AG04449 (cell line): ENCODE results near the gene RIT1.

Source experiments
- CTCF ChIA-PET: fragments of 350-600 bp; formaldehyde crosslinking; extraction: SDS; loops from one replicate; lab custom pipeline; 2021; ENCODE audit warnings: antibody characterized with exemption; lab: Yijun Ruan, JAX
- POLR2A ChIA-PET: fragments of 400-600, 350-600 bp; formaldehyde crosslinking; extraction: SDS; loops from one replicate; lab custom pipeline; 2020; ENCODE audit warnings: antibody characterized with exemption, inconsistent platforms; lab: Yijun Ruan, JAX
- DNase-seq: peaks from one replicate; pipeline ENCODE4 v3.0.0-alpha.2; 2010; ENCODE audit warnings: low read depth, low spot score
- H3K4me3 ChIP-seq: 2 replicates; pipeline ENCODE4 v1.5.1; 2011; ENCODE audit warnings: low read depth, mild to moderate bottlenecking, control low read depth, low read length
- TF ChIP-seq, protein P1 (sequence below): IDR thresholded peaks from one replicate; pipeline ENCODE4 v1.5.1; 2011; ENCODE audit warnings: mild to moderate bottlenecking, moderate library complexity, low read length, control low read depth, inconsistent platforms; ENCODE audit not compliant: insufficient read depth; ENCODE audit errors: missing control alignments

The RIT1 gene

GRCh38 chr1:155934936-155935590, 23.9 kb upstream of the RIT1 start:
- TF ChIP-seq, protein P1, sequence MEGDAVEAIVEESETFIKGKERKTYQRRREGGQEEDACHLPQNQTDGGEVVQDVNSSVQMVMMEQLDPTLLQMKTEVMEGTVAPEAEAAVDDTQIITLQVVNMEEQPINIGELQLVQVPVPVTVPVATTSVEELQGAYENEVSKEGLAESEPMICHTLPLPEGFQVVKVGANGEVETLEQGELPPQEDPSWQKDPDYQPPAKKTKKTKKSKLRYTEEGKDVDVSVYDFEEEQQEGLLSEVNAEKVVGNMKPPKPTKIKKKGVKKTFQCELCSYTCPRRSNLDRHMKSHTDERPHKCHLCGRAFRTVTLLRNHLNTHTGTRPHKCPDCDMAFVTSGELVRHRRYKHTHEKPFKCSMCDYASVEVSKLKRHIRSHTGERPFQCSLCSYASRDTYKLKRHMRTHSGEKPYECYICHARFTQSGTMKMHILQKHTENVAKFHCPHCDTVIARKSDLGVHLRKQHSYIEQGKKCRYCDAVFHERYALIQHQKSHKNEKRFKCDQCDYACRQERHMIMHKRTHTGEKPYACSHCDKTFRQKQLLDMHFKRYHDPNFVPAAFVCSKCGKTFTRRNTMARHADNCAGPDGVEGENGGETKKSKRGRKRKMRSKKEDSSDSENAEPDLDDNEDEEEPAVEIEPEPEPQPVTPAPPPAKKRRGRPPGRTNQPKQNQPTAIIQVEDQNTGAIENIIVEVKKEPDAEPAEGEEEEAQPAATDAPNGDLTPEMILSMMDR: no peak
- peak overlapping the region; percentile 90 for H3K4me3 ChIP-seq
- ChIA-PET CTCF (interaction anchor here (1.2 to 4.2 kb wide), 5 partner anchors 14 to 131 kb away, joined by 3 to 60 read pairs (median 4); no protein-coding TSS in a partner anchor), POLR2A (interaction anchor here (0.8 to 1.4 kb wide), 4 partner anchors 8 to 42 kb away, joined by 3 to 5 read pairs (median 4); no protein-coding TSS in a partner anchor)
- no peak for DNase-seq

GRCh38 chr1:155934097-155934935, 23.2 kb upstream of the RIT1 start, which contains the start of gene KHDC4:
KHDC4 (minus strand) TSS chr1:155934413; CDS start chr1:155934373, 40 bp downstream.
- DNase-seq: peak; percentile 86
- peak within 1 kb of the TSS; percentile 90 for H3K4me3 ChIP-seq
- TF ChIP-seq, protein P1: peak; percentile 11
- ChIA-PET POLR2A (interaction anchor here (0.6 to 1.4 kb wide), 10 partner anchors 9 to 145 kb away, joined by 3 to 6 read pairs (median 4); no protein-coding TSS in a partner anchor), CTCF (interaction anchor here (0.9 to 4.2 kb wide), 9 partner anchors 13 to 132 kb away, joined by 3 to 60 read pairs (median 4); no protein-coding TSS in a partner anchor)

DNA sequence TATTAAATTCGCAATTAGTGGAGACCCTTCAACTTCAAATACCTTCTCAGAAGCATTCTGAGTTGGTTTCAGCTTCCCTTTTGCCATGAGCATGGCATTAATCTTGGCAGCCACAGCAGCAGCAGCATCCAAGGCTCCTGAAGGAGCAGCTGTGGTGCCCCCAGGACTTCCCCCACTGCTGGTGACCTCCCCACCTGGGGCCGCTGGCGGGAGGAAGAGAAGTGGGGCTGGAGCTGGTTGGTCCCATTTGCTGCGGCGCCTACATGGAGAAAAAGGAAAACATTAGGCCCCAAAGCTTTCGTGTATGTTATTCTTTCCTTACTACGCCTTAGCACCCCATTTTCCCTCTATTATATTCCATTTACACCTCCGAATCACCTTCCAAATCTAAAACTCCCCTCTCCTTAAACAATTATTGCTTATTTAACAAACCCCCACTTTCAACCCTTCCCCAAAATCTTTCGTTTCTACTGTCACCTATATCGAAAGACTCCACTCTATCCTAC, 22.5 kb upstream of the RIT1 start:
- ChIA-PET POLR2A (interaction anchor here (0.6 to 1.4 kb wide), 8 partner anchors 11 to 144 kb away, joined by 3 to 6 read pairs (median 4); no protein-coding TSS in a partner anchor), CTCF (interaction anchor here (0.9 to 4.2 kb wide), 5 partner anchors 12 to 133 kb away, joined by 3 to 60 read pairs (median 5); no protein-coding TSS in a partner anchor)
- no peak for DNase-seq
- TF ChIP-seq, protein P1: no peak
- peak overlapping the region; percentile 90 for H3K4me3 ChIP-seq

DNA sequence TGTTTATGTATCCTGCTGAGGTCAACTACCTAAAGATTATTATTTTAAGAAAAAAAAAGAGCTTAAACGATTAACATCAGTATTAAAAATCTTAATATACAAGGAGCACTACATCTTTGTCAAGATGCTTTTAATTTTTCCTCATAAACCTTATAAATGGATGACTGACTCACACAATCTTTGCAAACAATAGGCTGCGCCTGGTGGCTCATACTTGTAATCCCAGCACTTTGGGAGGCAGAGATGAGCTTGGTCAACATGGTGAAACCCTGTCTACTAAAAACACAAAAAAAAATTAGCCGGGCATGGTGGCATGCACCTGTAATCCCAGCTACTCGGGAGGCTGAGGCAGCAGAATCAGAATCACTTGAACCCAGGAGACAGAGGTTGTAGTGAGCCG, 21.3 kb upstream of the RIT1 start:
- POLR2A ChIA-PET: interaction anchor here (0.6 to 1.4 kb wide), 2 partner anchors 30 to 43 kb away, joined by 3 to 4 read pairs; no protein-coding TSS in a partner anchor
- DNase-seq: no peak
- TF ChIP-seq, protein P1: no peak
- no peak overlapping the region; the same call in 1 of the 2 replicates for H3K4me3 ChIP-seq
- CTCF ChIA-PET: interaction anchor here (1.0 to 4.2 kb wide), 5 partner anchors 11 to 134 kb away, joined by 4 to 60 read pairs (median 12); no protein-coding TSS in a partner anchor

DNA sequence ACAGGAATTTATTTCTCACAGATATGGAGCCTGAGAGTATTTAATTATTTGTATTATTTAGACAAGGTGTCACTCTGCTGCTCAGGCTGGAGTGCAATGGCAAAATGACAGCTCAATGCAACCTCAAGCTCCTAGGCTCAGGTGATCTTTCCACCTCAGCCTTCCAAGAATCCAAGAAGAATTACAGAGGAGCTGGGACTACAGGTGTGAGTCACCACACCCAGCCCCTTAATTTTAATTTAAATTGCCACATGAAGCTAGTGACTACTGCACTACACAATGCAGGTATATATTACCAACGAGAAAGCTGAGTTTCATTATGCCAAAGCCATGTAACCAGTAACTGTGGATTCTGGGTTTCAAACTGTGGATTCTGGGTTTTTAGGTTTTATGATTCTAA, 20.9 kb upstream of the RIT1 start:
- ChIA-PET POLR2A (interaction anchor here (0.6 to 1.4 kb wide), 4 partner anchors 13 to 52 kb away, joined by 3 to 4 read pairs (median 4); no protein-coding TSS in a partner anchor), CTCF (interaction anchor here (1.0 to 4.2 kb wide), 5 partner anchors 11 to 134 kb away, joined by 4 to 60 read pairs (median 12); no protein-coding TSS in a partner anchor)
- TF ChIP-seq, protein P1: no peak
- DNase-seq: no peak
- peak overlapping the region; percentile 2; the same call in 1 of the 2 replicates for H3K4me3 ChIP-seq
